ENCODE measurements around the gene SLC31A1. TPM values are rescaled to one million over a fixed set of nuclear protein-coding genes. Genes with fewer than 3 reads are reported as not detected.

The SLC31A1 gene
- total RNA-seq, 1 experiment from 2014 or later = 27.2 TPM

- Histone ChIP-seq H2AFZ (no peak overlapping the region), H4K20me1 (ENCODE audit: insufficient read depth) (no peaks in the 10 kb centered on the region), H3K9me3 (ENCODE audit: insufficient read depth, low read depth) (no peaks in the 10 kb centered on the region), H3K27ac (no peak overlapping the region), H3K9me2 (ENCODE audit: insufficient read depth) (no peaks in the 10 kb centered on the region), H3K4me1 (replicated peaks; ENCODE audit: insufficient read depth) (no peaks in the 10 kb centered on the region), H3K36me3 (ENCODE audit: low read depth) (peaks cover 12% of the 10 kb centered on the region), H3K27me3 (ENCODE audit: insufficient read depth, low read depth) (no peaks in the 10 kb centered on the region), H3K4me2 (no peak overlapping the region), H3F3A (ENCODE audit: insufficient read depth, low read depth) (no peaks in the 10 kb centered on the region), H3K79me2 (ENCODE audit: low read depth) (no peaks in the 10 kb centered on the region), H3K4me3 (no peak overlapping the region)
- BruUV-seq (replicated peaks) = no TSS peak
- no peak for DNase-seq
- TF ChIP-seq CTCF (conservative IDR thresholded peaks at IDR 0.05) (no peak), EZH2 (IDR thresholded peaks at IDR 0.05; ENCODE audit: low read depth) (no peak)
- ChIA-PET POLR2A (ENCODE audit: unreplicated experiment) (no interaction called here), CTCF (interaction anchor here (0.6 kb wide), 1 partner anchor 324 kb away, joined by 4 read pairs; no protein-coding TSS in a partner anchor)
- intact Hi-C loops (cut with micrococcal nuclease; ENCODE audit: unreplicated experiment) = no loop called here
Measured at GRCh38 chr9:113205861-113206260, 15.5 kb upstream of the SLC31A1 start.

- Histone ChIP-seq H3K4me2 (no peak overlapping the region), H2AFZ (no peak overlapping the region), H3K9me2 (ENCODE audit: insufficient read depth) (no peaks in the 10 kb centered on the region), H3K4me3 (no peak overlapping the region), H3K4me1 (replicated peaks; ENCODE audit: insufficient read depth) (no peaks in the 10 kb centered on the region), H3K9me3 (ENCODE audit: insufficient read depth, low read depth) (no peaks in the 10 kb centered on the region), H3K36me3 (ENCODE audit: low read depth) (peaks cover 1% of the 10 kb centered on the region), H3K27ac (no peak overlapping the region), H4K20me1 (ENCODE audit: insufficient read depth) (no peaks in the 10 kb centered on the region), H3F3A (ENCODE audit: insufficient read depth, low read depth) (no peaks in the 10 kb centered on the region), H3K79me2 (ENCODE audit: low read depth) (peaks cover 1% of the 10 kb centered on the region; the same call in 1 of the 2 replicates), H3K27me3 (ENCODE audit: insufficient read depth, low read depth) (no peaks in the 10 kb centered on the region)
- ChIA-PET CTCF (interaction anchor here (0.6 kb wide), 1 partner anchor 43 kb away, joined by 5 read pairs; no protein-coding TSS in a partner anchor), POLR2A (ENCODE audit: unreplicated experiment) (no interaction called here)
- intact Hi-C loops (cut with micrococcal nuclease; ENCODE audit: unreplicated experiment) = no loop called here
- DNase-seq = no peak
- no TSS peak for BruUV-seq (replicated peaks)
- TF ChIP-seq EZH2 (IDR thresholded peaks at IDR 0.05; ENCODE audit: low read depth) (no peak), CTCF (conservative IDR thresholded peaks at IDR 0.05) (no peak)
Measured at GRCh38 chr9:113210815-113211214, 10.5 kb upstream of the SLC31A1 start.

GRCh38 chr9:113215132-113215531 lies 6.2 kb upstream of the SLC31A1 start:
- H3K4me2 ChIP-seq = no peak overlapping the region
- no peaks in the 10 kb centered on the region; the same call in 1 of the 2 replicates for H3K36me3 ChIP-seq (ENCODE audit: low read depth)
- no peak overlapping the region for H2AFZ ChIP-seq
- peaks cover 34% of the 10 kb centered on the region for H3K79me2 ChIP-seq (ENCODE audit: low read depth)
- H3K4me1 ChIP-seq (replicated peaks; ENCODE audit: insufficient read depth) = peaks cover 7% of the 10 kb centered on the region
- no peaks in the 10 kb centered on the region; the same call in 1 of the 2 replicates for H3F3A ChIP-seq (ENCODE audit: insufficient read depth, low read depth)
- H4K20me1 ChIP-seq (ENCODE audit: insufficient read depth) = no peaks in the 10 kb centered on the region
- H3K9me2 ChIP-seq (ENCODE audit: insufficient read depth) = no peaks in the 10 kb centered on the region
- no peaks in the 10 kb centered on the region for H3K27me3 ChIP-seq (ENCODE audit: insufficient read depth, low read depth)
- CTCF ChIA-PET = interaction anchor here (0.8 kb wide), 1 partner anchor 378 kb away, joined by 4 read pairs; no protein-coding TSS in a partner anchor
- H3K27ac ChIP-seq = peak overlapping the region; percentile 32
- BruUV-seq (replicated peaks) = no TSS peak
- peak in 1 of 2 experiments; percentile 68 for DNase-seq
- POLR2A ChIA-PET (ENCODE audit: unreplicated experiment) = interaction anchor here (0.6 kb wide), 1 partner anchor 60 kb away, joined by 4 read pairs; the partner anchor contains the start of gene CDC26
- no peaks in the 10 kb centered on the region for H3K9me3 ChIP-seq (ENCODE audit: insufficient read depth, low read depth)
- intact Hi-C loops (cut with micrococcal nuclease; ENCODE audit: unreplicated experiment) = no loop called here
- TF ChIP-seq EZH2 (IDR thresholded peaks at IDR 0.05; ENCODE audit: low read depth) (no peak), CTCF (conservative IDR thresholded peaks at IDR 0.05) (no peak)
- H3K4me3 ChIP-seq = no peak overlapping the region

All from PC-9 (cell line).